ENCODE results near the gene PFKFB1. TPM values are rescaled to one million over a fixed set of nuclear protein-coding genes. Genes with fewer than 3 reads are reported as not detected.

Gene PFKFB1
- total RNA-seq, 1 donor from 2014 or later, result not detected

DNA sequence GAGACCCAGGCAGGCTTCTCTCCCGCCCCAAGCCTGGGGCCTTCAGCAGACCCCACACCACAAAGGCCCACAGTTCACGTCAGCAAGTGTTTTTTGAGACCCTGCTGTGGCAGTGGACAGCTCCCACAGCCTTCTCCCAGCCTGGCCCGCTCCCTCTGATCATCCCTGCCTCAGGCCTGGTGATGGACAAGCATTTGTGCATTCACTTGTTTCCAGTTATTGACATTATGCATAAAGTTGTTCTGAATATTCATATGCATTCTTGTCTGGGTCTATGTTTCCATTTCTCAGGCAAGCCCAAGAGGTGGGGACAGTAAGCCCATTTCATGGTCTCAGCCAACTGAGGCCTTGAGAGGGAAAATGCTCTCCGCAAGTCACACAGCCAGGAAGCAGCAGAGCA lies 58.7 kb downstream of the PFKFB1 start:
- Histone ChIP-seq H3K9me3 (no peaks in the 10 kb centered on the region), H3K27ac (no peak overlapping the region), H3K27me3 (no peaks in the 10 kb centered on the region), H3K4me3 (no peak overlapping the region), H3K4me1 (no peaks in the 10 kb centered on the region), H3K36me3 (no peaks in the 10 kb centered on the region)
- no peak for DNase-seq (ENCODE audit: extremely low spot score in 2 of 2)
- intact Hi-C loops (cut with DNase I), result loop anchor here (10.0 kb wide), 1 partner anchor 109 kb away; no protein-coding TSS in a partner anchor
- TF ChIP-seq, protein P1, sequence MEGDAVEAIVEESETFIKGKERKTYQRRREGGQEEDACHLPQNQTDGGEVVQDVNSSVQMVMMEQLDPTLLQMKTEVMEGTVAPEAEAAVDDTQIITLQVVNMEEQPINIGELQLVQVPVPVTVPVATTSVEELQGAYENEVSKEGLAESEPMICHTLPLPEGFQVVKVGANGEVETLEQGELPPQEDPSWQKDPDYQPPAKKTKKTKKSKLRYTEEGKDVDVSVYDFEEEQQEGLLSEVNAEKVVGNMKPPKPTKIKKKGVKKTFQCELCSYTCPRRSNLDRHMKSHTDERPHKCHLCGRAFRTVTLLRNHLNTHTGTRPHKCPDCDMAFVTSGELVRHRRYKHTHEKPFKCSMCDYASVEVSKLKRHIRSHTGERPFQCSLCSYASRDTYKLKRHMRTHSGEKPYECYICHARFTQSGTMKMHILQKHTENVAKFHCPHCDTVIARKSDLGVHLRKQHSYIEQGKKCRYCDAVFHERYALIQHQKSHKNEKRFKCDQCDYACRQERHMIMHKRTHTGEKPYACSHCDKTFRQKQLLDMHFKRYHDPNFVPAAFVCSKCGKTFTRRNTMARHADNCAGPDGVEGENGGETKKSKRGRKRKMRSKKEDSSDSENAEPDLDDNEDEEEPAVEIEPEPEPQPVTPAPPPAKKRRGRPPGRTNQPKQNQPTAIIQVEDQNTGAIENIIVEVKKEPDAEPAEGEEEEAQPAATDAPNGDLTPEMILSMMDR (IDR thresholded peaks at IDR 0.05), result no peak
- TF ChIP-seq POLR2AphosphoS5 (IDR thresholded peaks at IDR 0.05; ENCODE audit: insufficient read depth in 1 of 2, low read depth in 1 of 2), result no peak
- no peak for TF ChIP-seq POLR2A (IDR thresholded peaks at IDR 0.05)

DNA sequence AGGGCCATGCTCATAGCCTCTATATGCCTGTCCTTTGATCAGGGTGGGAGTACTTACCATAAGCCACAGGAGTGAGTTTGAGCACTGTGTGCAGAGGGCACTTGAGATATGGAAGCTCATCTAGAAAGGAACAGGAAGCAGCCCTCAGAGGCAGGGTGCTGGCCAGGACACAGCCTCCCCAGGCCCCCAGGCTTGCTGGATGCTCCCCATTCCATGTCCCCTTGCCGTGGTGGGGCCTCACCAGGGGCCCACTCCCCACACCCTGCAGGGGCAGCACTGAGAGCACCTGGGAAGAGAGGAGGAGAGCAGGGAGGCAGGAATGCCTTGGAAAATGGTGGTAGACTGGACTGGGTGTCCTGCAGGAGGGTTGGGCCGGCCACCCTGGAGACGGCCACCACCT lies 59.1 kb downstream of the PFKFB1 start:
- TF ChIP-seq, protein P1 (IDR thresholded peaks at IDR 0.05), result no peak
- TF ChIP-seq POLR2A (IDR thresholded peaks at IDR 0.05) (no peak), POLR2AphosphoS5 (IDR thresholded peaks at IDR 0.05; ENCODE audit: insufficient read depth in 1 of 2, low read depth in 1 of 2) (no peak)
- peak in 1 of 2 donors; percentile 85 for DNase-seq (ENCODE audit: extremely low spot score in 2 of 2)
- no peaks in the 10 kb centered on the region for H3K27me3 ChIP-seq
- no peaks in the 10 kb centered on the region for H3K4me1 ChIP-seq
- no peak overlapping the region for H3K4me3 ChIP-seq
- intact Hi-C loops (cut with DNase I), result loop anchor here (10.0 kb wide), 1 partner anchor 110 kb away; no protein-coding TSS in a partner anchor
- no peak overlapping the region for H3K27ac ChIP-seq
- no peaks in the 10 kb centered on the region for H3K9me3 ChIP-seq
- H3K36me3 ChIP-seq, result no peaks in the 10 kb centered on the region

DNA sequence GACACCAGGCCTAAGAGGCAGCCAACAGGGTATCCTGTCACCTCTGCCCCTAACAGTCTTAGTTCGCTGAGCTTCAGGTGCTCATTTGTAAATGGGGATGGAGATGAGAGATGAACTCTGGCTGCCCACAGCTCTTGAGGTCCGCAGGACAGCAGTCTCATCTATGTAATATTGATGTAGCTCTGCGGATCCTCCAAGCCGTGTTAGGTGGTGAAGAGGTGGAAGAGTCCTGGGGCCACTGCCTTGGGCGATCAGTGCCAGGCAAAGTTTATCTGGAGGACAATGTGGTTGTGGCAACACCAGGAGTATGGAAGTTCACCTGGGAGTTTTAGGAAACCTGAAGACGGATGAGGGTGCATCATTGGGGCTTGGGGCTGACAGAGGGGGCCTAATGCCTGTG lies 59.9 kb downstream of the PFKFB1 start:
- intact Hi-C loops (cut with DNase I), result loop anchor here (10.0 kb wide), 1 partner anchor 111 kb away; no protein-coding TSS in a partner anchor
- DNase-seq (ENCODE audit: extremely low spot score in 2 of 2), result peak in 1 of 2 donors; percentile 77
- Histone ChIP-seq H3K4me3 (no peak overlapping the region), H3K9me3 (no peaks in the 10 kb centered on the region), H3K27me3 (no peaks in the 10 kb centered on the region), H3K36me3 (peaks cover 0 to 4% of the 10 kb centered on the region in 2 donors), H3K4me1 (no peaks in the 10 kb centered on the region), H3K27ac (no peak overlapping the region)
- TF ChIP-seq, protein P1 (IDR thresholded peaks at IDR 0.05), result no peak
- TF ChIP-seq POLR2AphosphoS5 (IDR thresholded peaks at IDR 0.05; ENCODE audit: insufficient read depth in 1 of 2, low read depth in 1 of 2) (no peak), POLR2A (IDR thresholded peaks at IDR 0.05) (no peak)

DNA sequence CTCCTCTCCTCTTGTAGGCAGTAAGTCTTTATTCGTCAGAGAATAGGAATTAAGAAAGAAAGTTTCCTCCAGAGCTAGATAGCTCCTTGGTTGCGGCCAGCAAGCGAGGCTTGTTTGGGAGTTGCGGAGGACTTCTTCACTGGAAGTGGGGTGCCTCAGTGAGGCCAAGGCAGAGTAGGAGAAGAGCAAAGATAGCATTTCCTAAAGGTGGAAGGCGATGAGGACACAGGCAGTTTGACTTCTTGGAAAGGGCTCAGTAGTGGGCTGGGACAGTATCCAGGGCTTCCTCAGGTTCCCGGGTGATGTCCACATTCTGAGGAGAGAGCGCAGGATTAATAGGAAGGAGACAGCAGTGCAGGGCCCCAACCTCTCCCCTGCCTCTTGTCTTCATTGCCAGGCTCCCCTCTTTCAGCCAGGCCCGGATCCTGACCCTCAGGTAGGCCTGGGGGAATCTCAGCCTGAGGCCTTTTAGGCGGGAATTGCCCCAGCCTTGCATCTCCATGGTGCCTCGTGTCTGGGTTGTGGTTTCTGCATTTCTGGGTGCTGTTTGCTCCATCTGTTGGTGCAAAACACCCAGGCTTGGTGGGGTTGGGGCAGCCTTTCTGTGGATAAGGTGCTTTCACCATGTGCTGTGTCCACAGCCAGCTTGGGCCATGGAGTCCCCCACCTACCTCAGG lies 60.7 kb downstream of the PFKFB1 start:
- H3K27me3 ChIP-seq, result no peaks in the 10 kb centered on the region
- no peaks in the 10 kb centered on the region for H3K9me3 ChIP-seq
- no peak overlapping the region for H3K27ac ChIP-seq
- DNase-seq (ENCODE audit: extremely low spot score in 2 of 2), result peak in 1 of 2 donors; percentile 72
- TF ChIP-seq POLR2AphosphoS5 (IDR thresholded peaks at IDR 0.05; ENCODE audit: insufficient read depth in 1 of 2, low read depth in 1 of 2) (no peak), POLR2A (IDR thresholded peaks at IDR 0.05) (no peak)
- TF ChIP-seq, protein P1 (IDR thresholded peaks at IDR 0.05), result no peak
- no peaks in the 10 kb centered on the region for H3K4me1 ChIP-seq
- H3K36me3 ChIP-seq, result peaks cover 0 to 5% of the 10 kb centered on the region in 2 donors
- intact Hi-C loops (cut with DNase I), result loop anchor here (10.0 kb wide), 1 partner anchor 112 kb away; no protein-coding TSS in a partner anchor
- no peak overlapping the region for H3K4me3 ChIP-seq

DNA sequence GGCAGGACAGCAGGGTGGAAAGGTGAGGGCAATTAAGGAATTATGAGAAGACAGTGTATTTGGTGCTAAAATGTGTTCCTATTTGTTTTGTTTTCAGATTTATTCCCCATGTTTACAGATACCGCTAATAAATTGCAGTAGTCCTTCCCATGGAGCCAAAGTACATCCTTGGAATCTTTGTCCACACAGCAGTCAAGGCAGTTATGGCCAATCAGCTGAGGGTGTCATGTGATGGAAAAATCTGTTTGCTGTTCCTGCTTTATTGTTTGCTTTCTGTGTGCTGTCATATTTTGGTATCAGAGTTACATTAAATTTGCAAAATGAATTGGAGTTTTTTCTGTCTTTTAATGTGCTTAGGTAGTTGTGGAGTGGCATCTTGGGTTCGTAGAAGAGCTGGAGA lies 62.9 kb downstream of the PFKFB1 start:
- no peak for DNase-seq (ENCODE audit: extremely low spot score in 2 of 2)
- intact Hi-C loops (cut with DNase I), result loop anchor here (10.0 kb wide), 1 partner anchor 114 kb away; no protein-coding TSS in a partner anchor
- Histone ChIP-seq H3K27me3 (no peaks in the 10 kb centered on the region), H3K36me3 (peaks cover 0 to 5% of the 10 kb centered on the region in 2 donors), H3K4me1 (no peaks in the 10 kb centered on the region), H3K9me3 (no peaks in the 10 kb centered on the region), H3K27ac (no peak overlapping the region), H3K4me3 (no peak overlapping the region)
- TF ChIP-seq, protein P1 (IDR thresholded peaks at IDR 0.05), result no peak
- TF ChIP-seq POLR2A (IDR thresholded peaks at IDR 0.05), result no peak
- no peak for TF ChIP-seq POLR2AphosphoS5 (IDR thresholded peaks at IDR 0.05; ENCODE audit: insufficient read depth in 1 of 2, low read depth in 1 of 2)
